Liver (tissue), 9 donors: ENCODE data around the gene FZR1. TPM values are rescaled to one million over a fixed set of nuclear protein-coding genes. Genes with fewer than 3 reads are reported as not detected.

Experiments
- DNase-seq: peaks from one replicate; pipeline ENCODE4 v3.0.0-alpha.2; 2017; ENCODE audit warnings: low spot score
- H3K27ac ChIP-seq, 2 donors: one replicate each; pipeline ENCODE4 v1.7.0; 2013; ENCODE audit warnings: inconsistent platforms in 2 of 2, low read length in 2 of 2, control low read depth in 1 of 2, low read depth in 1 of 2, mild to moderate bottlenecking in 1 of 2
- H3K27me3 ChIP-seq, 4 donors: one replicate each; pipeline versions ENCODE4 v1.6.1 to v1.7.0; 2013; ENCODE audit warnings: low read length in 3 of 4, inconsistent platforms in 1 of 4, mild to moderate bottlenecking in 1 of 4, moderate library complexity in 1 of 4; ENCODE audit not compliant: control insufficient read depth in 4 of 4, insufficient read depth in 4 of 4
- H3K36me3 ChIP-seq, 4 donors: one replicate each; pipeline versions ENCODE4 v1.6.1 to v1.7.0; 2013; ENCODE audit warnings: low read length in 3 of 4, mild to moderate bottlenecking in 3 of 4, low read depth in 1 of 4, moderate library complexity in 1 of 4; ENCODE audit not compliant: control insufficient read depth in 4 of 4, insufficient read depth in 3 of 4
- H3K4me1 ChIP-seq, 4 donors: one replicate each; pipeline versions ENCODE4 v1.6.1 to v1.7.0; 2013; ENCODE audit warnings: low read length in 3 of 4, mild to moderate bottlenecking in 3 of 4, moderate library complexity in 1 of 4; ENCODE audit not compliant: control insufficient read depth in 4 of 4, insufficient read depth in 4 of 4
- H3K4me3 ChIP-seq, 3 donors: one replicate each; pipeline versions ENCODE4 v1.6.1 to v1.7.0; 2013; ENCODE audit warnings: low read length in 3 of 3, control low read depth in 1 of 3, low read depth in 1 of 3, mild to moderate bottlenecking in 1 of 3
- H3K9ac ChIP-seq, 2 donors: one replicate each; pipeline ENCODE4 v1.7.0; 2013; ENCODE audit warnings: low read length in 2 of 2, mild to moderate bottlenecking in 2 of 2, moderate library complexity in 2 of 2, control low read depth in 1 of 2, low read depth in 1 of 2
- H3K9me3 ChIP-seq, 4 donors: one replicate each; pipeline versions ENCODE4 v1.6.1 to v1.7.0; 2013; ENCODE audit warnings: low read length in 3 of 4; ENCODE audit not compliant: control insufficient read depth in 4 of 4
- EGR1 ChIP-seq, 2 donors: IDR thresholded peaks; 2 replicates each; pipeline ENCODE4 v1.6.1; 2016 to 2018; ENCODE audit warnings: antibody characterized with exemption in 2 of 2, low read depth in 2 of 2
- FOXA1 ChIP-seq: IDR thresholded peaks from 2 replicates; pipeline ENCODE4 v1.6.1; 2016; ENCODE audit warnings: antibody characterized with exemption
- GABPA ChIP-seq, 2 donors: IDR thresholded peaks in 1 of 2; conservative IDR thresholded peaks in 1 of 2; 2 replicates each; pipeline ENCODE4 v1.6.1; 2016; ENCODE audit warnings: antibody characterized with exemption in 2 of 2, mild to moderate bottlenecking in 1 of 2, moderate library complexity in 1 of 2
- HNF4A ChIP-seq, 2 donors: conservative IDR thresholded peaks; 2 replicates each; pipeline ENCODE4 v1.6.1; 2016; ENCODE audit warnings: antibody characterized with exemption in 2 of 2, mild to moderate bottlenecking in 2 of 2
- HNF4G ChIP-seq: IDR thresholded peaks from 2 replicates; pipeline ENCODE4 v1.6.1; 2016; ENCODE audit warnings: antibody characterized with exemption
- NR2F2 ChIP-seq: IDR thresholded peaks from 2 replicates; pipeline ENCODE4 v1.6.1; 2016; ENCODE audit warnings: antibody characterized with exemption
- RXRA ChIP-seq, 2 donors: IDR thresholded peaks; 2 replicates each; pipeline ENCODE4 v1.6.1; 2017 to 2018; ENCODE audit warnings: antibody characterized with exemption in 2 of 2, mild to moderate bottlenecking in 1 of 2
- SP1 ChIP-seq: IDR thresholded peaks from 2 replicates; pipeline ENCODE4 v1.6.1; 2018; ENCODE audit warnings: antibody characterized with exemption, mild to moderate bottlenecking
- TAF1 ChIP-seq: conservative IDR thresholded peaks from 2 replicates; pipeline ENCODE4 v1.6.1; 2016; ENCODE audit warnings: antibody characterized with exemption, mild to moderate bottlenecking
- YY1 ChIP-seq: IDR thresholded peaks from 2 replicates; pipeline ENCODE4 v1.6.1; 2016; ENCODE audit warnings: antibody characterized with exemption, mild to moderate bottlenecking
- WGBS: extraction: QIAGEN DNeasy Blood & Tissue Kit; methylation state at CpG from one replicate; pipeline ENCODE4 v1.1.7; 2013; 5-methylcytosine and 5-hydroxymethylcytosine counted together
- polyA plus RNA-seq, 2 donors: library from polyadenylated mRNA; stranded (reverse) in 1 of 2; unstranded in 1 of 2; fragments of 200-250 nt in 1 of 2; fragments of >200 nt in 1 of 2; fragmentation: Nextera tagmentation in 1 of 2; extraction: Ambion mirVana in 1 of 2; gene quantifications; one replicate each; pipeline versions ENCODE4 v1.2.1 to v1.2.3, GENCODE V29; 2013 to 2015
- total RNA-seq, 2 donors: library from RNA; depleted of rRNA; stranded (reverse); fragments of >200 nt; gene quantifications; one replicate each; pipeline ENCODE4 v1.2.3, GENCODE V29; 2014
- TF ChIP-seq, protein P1 (sequence below): fragments of 150-350 bp; IDR thresholded peaks from 2 replicates; pipeline ENCODE4 v1.5.1; 2017; ENCODE audit warnings: improper control_type of control experiment, low read depth, low read length; ENCODE audit not compliant: missing input control
- TF ChIP-seq, protein P2 (sequence below): IDR thresholded peaks from 2 replicates; pipeline ENCODE4 v1.6.1; 2016; ENCODE audit warnings: antibody characterized with exemption
- TF ChIP-seq, protein P3 (sequence below): IDR thresholded peaks from 2 replicates; pipeline ENCODE4 v1.6.1; 2016; ENCODE audit warnings: antibody characterized with exemption, mild to moderate bottlenecking
- TF ChIP-seq, protein P4 (sequence below): IDR thresholded peaks from 2 replicates; pipeline ENCODE4 v1.6.1; 2016; ENCODE audit warnings: antibody characterized with exemption
- donor health status: healthy.
- donor health status: healthy.
- donor health status: healthy.
- donor health status: healthy.
- donor health status: healthy.

FZR1 gene
- total and polyA plus RNA-seq, 4 donors: 17.0 to 27.3 (median 20.3) TPM

DNA sequence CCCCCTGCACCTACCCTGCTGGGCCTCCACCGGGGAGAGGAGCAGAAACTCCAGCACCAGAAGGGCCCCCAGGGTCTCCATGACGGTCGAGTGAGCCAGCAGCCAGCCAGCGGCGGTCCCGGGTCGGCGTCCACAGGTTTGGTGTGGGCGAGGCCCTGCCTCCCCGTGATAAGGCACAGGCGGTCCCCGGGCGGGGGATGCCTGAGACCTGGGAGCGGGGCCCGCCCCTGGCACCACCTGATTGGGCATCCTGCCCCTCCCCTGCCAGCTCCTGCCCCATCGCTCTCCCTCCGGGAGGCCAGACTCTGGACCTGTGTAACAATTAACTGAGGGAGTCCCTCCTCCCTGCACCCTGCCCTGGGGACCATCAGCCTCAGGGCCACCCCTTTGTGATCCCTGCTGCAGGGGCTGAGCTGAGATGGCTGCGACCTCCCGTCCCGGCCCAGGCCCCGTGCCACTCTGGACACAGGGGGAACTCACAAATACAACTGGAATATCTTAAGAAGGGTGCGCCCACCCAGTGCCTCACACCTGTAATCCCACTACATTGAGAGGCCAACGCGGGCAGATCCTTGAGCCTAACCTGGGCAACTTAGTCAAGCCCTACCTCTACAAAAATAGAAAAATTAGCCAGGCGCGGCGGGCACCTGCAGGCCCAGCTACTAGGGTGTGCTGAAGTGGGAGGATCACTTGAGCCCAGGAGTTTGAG is 25.6 kb upstream of the FZR1 start, which contains the start of gene SMIM24 (continued):
- TF ChIP-seq, protein P1, sequence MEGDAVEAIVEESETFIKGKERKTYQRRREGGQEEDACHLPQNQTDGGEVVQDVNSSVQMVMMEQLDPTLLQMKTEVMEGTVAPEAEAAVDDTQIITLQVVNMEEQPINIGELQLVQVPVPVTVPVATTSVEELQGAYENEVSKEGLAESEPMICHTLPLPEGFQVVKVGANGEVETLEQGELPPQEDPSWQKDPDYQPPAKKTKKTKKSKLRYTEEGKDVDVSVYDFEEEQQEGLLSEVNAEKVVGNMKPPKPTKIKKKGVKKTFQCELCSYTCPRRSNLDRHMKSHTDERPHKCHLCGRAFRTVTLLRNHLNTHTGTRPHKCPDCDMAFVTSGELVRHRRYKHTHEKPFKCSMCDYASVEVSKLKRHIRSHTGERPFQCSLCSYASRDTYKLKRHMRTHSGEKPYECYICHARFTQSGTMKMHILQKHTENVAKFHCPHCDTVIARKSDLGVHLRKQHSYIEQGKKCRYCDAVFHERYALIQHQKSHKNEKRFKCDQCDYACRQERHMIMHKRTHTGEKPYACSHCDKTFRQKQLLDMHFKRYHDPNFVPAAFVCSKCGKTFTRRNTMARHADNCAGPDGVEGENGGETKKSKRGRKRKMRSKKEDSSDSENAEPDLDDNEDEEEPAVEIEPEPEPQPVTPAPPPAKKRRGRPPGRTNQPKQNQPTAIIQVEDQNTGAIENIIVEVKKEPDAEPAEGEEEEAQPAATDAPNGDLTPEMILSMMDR: no peak
- TF ChIP-seq, protein P2, sequence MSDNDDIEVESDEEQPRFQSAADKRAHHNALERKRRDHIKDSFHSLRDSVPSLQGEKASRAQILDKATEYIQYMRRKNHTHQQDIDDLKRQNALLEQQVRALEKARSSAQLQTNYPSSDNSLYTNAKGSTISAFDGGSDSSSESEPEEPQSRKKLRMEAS: no peak
- TF ChIP-seq HNF4A (conservative IDR thresholded peaks at IDR 0.05): peak; percentile 65 to 73
- TF ChIP-seq YY1: no peak

DNA sequence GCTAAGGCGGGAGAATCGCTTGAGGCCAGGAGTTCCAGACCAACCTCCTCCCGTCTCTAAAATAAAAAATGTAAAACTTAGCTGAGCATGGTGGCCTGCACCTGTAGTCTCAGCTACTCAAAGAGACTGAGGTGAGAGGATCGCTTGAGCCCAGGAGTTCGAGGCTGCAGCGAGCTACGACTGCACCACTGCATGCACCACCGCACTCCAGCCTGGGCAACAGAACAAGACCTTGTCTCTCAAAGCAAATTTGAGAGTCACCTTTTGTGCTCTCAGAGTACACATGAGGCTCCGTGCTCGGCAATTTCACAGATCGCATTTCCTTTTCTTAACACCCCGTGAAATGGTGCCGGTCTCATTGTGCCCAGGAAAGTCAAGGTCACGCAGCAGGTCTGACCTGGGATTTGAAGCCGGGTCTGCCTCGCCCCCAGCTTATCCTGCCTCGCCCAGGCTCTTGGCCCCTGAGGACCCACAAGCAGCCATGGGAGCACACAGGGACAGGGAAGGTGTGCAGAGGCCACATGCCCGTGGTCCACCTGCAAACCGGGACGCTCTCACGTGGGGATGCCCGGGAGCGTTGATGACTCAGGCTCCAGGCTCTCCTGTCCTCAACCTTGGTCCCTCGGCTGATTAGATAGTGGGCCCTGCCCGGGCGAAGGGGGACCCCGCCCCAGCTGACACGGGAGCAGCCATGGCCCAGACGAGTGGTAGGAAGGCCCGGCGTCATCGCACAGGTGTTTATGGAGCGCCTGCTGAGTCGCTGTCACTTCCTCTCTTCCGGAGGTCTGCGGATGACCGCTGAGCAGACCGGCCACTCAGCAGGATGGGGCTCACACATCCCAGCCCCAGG is 24.6 kb upstream of the FZR1 start:
- H3K36me3 ChIP-seq: no peaks in the 10 kb centered on the region
- 64% methylated on average over 38 of the region's 38 CpGs for WGBS
- no peak overlapping the region for H3K9ac ChIP-seq
- no peak overlapping the region for H3K4me3 ChIP-seq
- no peak overlapping the region for H3K27ac ChIP-seq
- H3K9me3 ChIP-seq: no peaks in the 10 kb centered on the region
- no peaks in the 10 kb centered on the region for H3K4me1 ChIP-seq
- TF ChIP-seq FOXA1 (no peak), SP1 (no peak), HNF4G (no peak), TAF1 (no peak), YY1 (no peak), NR2F2 (no peak), GABPA (IDR thresholded peaks at IDR 0.05 in 1 of 2, conservative IDR thresholded peaks at IDR 0.05 in 1 of 2) (no peak), EGR1 (IDR thresholded peaks at IDR 0.05; ENCODE audit: low read depth in 2 of 2) (no peak), RXRA (IDR thresholded peaks at IDR 0.05) (no peak)
- TF ChIP-seq, protein P3, sequence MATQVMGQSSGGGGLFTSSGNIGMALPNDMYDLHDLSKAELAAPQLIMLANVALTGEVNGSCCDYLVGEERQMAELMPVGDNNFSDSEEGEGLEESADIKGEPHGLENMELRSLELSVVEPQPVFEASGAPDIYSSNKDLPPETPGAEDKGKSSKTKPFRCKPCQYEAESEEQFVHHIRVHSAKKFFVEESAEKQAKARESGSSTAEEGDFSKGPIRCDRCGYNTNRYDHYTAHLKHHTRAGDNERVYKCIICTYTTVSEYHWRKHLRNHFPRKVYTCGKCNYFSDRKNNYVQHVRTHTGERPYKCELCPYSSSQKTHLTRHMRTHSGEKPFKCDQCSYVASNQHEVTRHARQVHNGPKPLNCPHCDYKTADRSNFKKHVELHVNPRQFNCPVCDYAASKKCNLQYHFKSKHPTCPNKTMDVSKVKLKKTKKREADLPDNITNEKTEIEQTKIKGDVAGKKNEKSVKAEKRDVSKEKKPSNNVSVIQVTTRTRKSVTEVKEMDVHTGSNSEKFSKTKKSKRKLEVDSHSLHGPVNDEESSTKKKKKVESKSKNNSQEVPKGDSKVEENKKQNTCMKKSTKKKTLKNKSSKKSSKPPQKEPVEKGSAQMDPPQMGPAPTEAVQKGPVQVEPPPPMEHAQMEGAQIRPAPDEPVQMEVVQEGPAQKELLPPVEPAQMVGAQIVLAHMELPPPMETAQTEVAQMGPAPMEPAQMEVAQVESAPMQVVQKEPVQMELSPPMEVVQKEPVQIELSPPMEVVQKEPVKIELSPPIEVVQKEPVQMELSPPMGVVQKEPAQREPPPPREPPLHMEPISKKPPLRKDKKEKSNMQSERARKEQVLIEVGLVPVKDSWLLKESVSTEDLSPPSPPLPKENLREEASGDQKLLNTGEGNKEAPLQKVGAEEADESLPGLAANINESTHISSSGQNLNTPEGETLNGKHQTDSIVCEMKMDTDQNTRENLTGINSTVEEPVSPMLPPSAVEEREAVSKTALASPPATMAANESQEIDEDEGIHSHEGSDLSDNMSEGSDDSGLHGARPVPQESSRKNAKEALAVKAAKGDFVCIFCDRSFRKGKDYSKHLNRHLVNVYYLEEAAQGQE: no peak
- TF ChIP-seq, protein P4, sequence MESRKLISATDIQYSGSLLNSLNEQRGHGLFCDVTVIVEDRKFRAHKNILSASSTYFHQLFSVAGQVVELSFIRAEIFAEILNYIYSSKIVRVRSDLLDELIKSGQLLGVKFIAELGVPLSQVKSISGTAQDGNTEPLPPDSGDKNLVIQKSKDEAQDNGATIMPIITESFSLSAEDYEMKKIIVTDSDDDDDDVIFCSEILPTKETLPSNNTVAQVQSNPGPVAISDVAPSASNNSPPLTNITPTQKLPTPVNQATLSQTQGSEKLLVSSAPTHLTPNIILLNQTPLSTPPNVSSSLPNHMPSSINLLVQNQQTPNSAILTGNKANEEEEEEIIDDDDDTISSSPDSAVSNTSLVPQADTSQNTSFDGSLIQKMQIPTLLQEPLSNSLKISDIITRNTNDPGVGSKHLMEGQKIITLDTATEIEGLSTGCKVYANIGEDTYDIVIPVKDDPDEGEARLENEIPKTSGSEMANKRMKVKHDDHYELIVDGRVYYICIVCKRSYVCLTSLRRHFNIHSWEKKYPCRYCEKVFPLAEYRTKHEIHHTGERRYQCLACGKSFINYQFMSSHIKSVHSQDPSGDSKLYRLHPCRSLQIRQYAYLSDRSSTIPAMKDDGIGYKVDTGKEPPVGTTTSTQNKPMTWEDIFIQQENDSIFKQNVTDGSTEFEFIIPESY: no peak
- TF ChIP-seq, protein P2: no peak
- TF ChIP-seq, protein P1: no peak
- no peak for DNase-seq
- H3K27me3 ChIP-seq: peaks cover 0 to 2% (median 0%) of the 10 kb centered on the region in 4 donors
